Activated CD8-positive, alpha-beta memory T cell treated with anti-CD3 and anti-CD28 coated beads for 36 hours (primary cell): ENCODE data around the gene MACC1. TPM values are rescaled to one million over a fixed set of nuclear protein-coding genes. Genes with fewer than 3 reads are reported as not detected.

Experiments
- CTCF ChIA-PET: fragments of 350-600 bp; sonication (Branson Sonifier 250); formaldehyde crosslinking; loops from one replicate; lab custom pipeline; 2021; ENCODE audit warnings: antibody characterized with exemption; lab: Charles Lee
- POLR2A ChIA-PET: fragments of 350-600 bp; sonication (Branson Sonifier 250); formaldehyde crosslinking; loops from one replicate; lab custom pipeline; 2021; ENCODE audit warnings: antibody characterized with exemption; lab: Charles Lee
- total RNA-seq, 2 experiments: library from RNA; stranded (reverse); gene quantifications; one replicate each; pipeline ENCODE4 v1.2.3, GENCODE V29; 2021

The MACC1 gene
- total RNA-seq, 2 experiments from 2014 or later = 0.70 to 0.80 TPM

DNA sequence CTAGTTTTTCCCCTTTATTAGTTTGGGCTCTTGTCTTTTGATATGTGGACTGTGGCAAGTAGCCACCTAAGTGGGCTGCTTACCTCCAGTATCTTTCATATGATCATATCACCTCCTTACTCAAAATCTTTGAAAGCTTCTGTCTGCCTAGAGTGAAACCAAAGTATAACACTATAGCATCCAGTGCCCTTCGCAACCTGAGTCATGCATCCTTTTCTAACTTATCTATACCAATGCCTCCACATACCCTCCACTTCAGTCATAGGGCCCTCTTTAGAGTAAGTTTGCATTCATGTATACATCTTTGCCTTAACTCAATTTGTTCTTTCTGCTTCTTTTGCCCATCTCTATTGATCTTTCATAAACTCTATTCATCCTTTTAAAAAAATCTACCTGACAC lies 15.7 kb upstream of the MACC1 start:
- POLR2A ChIA-PET = no interaction called here
- CTCF ChIA-PET = no interaction called here

DNA sequence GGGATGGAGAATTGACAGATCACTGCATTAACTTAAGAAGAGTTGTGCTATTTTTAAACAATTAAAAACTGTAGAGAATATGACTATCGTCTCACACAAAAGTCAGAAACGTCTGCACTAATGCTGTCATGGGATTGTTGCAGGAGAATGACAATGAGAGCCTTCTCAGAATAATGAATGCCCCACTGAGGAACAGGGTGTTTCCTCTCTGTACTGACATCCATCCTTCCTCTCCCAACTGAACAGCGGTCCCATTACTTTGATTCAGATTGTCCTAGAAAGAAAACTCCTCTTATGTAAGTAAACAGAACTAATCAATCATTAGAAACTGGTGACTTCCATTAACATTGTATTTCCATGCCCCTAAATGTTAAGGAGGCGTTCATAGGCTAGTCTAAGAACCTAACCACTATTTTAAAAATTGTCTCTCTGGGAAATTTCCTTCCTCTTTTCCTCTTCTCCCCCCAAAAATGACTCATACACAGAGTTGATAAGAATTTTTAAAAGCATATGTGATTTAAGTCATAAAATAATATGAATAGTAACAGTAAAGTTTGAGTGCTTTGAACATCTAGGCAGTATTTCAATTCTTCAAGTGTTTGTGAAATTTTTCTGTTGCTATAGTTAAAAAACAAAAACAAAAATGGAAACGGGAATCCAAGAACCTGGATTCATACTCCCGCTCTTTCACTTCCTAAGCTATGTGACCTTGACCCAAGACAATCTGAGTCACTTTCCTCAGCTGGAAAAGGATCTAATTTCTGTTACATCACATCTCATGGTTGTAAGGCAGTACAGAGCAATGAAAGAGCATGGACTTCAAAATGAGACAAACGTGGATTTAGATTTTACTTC lies 12.7 kb upstream of the MACC1 start:
- CTCF ChIA-PET = no interaction called here
- POLR2A ChIA-PET = no interaction called here

GRCh38 chr7:20229081-20229480 lies 11.9 kb upstream of the MACC1 start:
- ChIA-PET CTCF (no interaction called here), POLR2A (no interaction called here)

DNA sequence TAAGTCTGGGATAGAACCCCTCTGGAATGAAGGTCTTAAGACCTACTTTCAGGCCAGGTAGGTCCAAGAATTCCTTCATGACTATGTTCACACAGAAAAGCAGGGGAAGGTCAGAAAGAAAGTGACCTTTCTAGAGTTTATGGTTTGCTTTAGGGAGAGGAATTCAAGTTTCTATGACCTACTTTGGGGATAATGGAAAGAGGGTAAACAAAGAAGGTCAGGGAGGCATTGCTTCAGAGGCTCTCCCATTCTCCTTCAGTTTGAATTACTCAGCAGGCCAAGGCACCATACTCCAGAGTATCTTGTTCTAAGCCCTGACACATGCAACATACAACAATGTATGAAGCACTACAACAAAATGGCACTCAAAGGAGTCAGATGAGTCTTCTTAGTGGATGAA lies 11.5 kb upstream of the MACC1 start:
- ChIA-PET CTCF (no interaction called here), POLR2A (no interaction called here)

DNA sequence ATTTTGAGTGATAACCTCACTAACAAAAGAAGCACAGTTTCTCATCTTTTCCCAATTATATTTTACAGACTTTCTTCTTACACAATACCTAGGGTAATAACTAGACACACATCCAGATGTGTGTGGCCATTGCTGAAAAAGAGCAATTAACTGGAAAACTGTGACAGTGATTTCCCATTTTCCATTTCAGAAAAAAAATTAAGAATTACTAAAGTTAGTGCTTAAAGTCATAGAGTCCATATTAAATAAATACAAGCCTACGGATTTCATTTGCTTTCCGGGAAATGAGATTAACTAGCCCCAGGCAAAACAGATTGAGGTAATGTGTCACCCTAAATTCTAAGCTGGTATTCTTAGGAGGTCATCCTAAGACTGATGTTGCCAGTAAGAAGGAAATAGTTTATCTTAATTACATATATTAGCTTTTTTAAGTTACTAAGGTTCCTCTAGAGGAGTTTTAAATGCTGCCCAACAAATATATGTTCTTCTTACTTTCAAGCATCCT lies 10.2 kb upstream of the MACC1 start:
- ChIA-PET POLR2A (no interaction called here), CTCF (no interaction called here)

GRCh38 chr7:20226860-20227259 lies 9.7 kb upstream of the MACC1 start:
- POLR2A ChIA-PET = no interaction called here
- CTCF ChIA-PET = no interaction called here

DNA sequence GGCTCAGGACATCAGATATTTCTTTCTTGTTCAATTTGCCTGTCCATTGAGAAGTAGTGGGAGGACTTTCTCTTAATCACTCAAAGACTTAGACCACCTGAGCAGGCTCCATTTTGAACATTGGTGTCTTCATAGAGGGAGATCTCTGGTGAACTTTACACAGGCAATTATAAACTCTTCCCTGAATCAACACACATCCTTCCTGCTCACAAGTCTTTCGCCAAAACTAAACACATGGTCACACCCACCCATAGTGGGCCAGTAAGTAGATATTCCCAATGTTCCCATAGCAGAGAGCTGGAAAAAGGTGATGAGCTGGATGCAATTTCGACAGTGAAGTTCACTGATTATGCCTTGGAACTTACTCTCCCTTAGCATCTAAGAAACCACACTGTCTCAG lies 8.2 kb upstream of the MACC1 start:
- ChIA-PET CTCF (no interaction called here), POLR2A (no interaction called here)

DNA sequence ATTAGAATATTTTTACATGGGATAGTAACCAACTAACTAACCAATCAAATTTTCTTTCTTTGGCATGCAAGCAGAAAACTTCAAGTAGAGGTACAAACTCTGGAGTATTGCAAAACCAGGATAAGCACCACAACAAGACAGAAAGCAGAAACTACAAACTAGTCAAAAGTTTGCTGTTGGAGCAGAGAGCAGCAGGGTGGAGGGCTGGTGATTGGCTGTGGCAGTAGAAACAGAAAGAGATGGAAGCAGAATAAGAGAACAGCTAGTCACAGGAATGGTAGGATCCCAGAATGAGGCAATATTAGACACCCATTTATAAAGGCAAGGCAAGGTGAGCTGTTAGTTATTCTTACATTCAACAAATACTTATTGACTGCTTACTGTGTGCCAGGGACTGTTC lies 6.8 kb upstream of the MACC1 start:
- POLR2A ChIA-PET = no interaction called here
- CTCF ChIA-PET = no interaction called here

DNA sequence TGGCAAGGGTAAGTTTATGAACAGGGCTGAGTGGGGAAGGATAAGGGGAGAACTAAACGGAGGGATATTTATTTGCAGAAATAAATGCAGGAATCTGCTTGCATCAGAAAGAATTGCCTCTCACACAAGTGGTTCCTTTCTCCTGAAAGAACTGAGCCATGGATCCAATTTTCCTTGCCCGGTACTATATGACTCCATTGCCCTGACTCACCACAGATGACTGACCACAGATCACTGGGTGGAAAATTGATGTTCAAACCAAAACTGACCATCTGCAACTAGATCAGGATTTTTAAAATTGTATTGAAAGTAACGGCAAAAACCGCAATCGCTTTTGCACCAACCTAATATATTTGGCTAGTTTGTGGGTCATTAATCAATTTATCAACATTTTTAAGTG lies 6.2 kb upstream of the MACC1 start:
- POLR2A ChIA-PET = no interaction called here
- CTCF ChIA-PET = no interaction called here

GRCh38 chr7:20222219-20222828 lies 5.1 kb upstream of the MACC1 start:
- ChIA-PET CTCF (no interaction called here), POLR2A (no interaction called here)

DNA sequence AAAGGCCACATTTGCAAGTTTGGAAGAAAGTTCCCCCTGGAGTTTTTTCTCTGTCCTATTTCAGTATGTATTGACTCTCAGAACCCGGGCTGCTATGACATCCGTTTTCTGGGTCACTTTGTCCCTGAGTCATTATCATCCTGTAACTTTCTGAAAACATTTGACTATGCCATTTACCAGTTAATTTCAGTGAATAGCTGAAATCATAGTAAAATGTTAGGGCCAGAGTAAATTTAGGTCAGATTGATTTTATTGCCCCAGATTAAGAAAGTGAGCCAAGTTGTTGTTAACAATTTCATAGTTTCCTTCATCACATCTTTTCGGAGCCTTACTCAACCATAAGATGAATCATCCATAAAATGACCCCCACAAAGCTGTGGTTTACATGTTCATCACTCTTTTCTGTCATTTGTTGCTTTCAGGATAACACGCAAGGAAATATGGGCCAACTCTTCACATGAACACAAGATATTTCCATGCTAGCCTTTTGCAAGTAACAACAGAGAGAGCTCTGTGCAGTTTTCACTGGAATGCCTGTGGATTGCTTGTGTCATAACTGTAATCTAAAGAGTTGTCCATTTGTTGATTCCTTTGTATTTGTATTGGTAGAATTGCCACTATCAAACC lies 3.9 kb upstream of the MACC1 start:
- CTCF ChIA-PET = no interaction called here
- POLR2A ChIA-PET = no interaction called here

GRCh38 chr7:20220293-20220761 lies 3.1 kb upstream of the MACC1 start:
- POLR2A ChIA-PET = no interaction called here
- CTCF ChIA-PET = interaction anchor here (0.7 kb wide), 1 partner anchor 16 kb away, joined by 3 read pairs; no protein-coding TSS in a partner anchor

DNA sequence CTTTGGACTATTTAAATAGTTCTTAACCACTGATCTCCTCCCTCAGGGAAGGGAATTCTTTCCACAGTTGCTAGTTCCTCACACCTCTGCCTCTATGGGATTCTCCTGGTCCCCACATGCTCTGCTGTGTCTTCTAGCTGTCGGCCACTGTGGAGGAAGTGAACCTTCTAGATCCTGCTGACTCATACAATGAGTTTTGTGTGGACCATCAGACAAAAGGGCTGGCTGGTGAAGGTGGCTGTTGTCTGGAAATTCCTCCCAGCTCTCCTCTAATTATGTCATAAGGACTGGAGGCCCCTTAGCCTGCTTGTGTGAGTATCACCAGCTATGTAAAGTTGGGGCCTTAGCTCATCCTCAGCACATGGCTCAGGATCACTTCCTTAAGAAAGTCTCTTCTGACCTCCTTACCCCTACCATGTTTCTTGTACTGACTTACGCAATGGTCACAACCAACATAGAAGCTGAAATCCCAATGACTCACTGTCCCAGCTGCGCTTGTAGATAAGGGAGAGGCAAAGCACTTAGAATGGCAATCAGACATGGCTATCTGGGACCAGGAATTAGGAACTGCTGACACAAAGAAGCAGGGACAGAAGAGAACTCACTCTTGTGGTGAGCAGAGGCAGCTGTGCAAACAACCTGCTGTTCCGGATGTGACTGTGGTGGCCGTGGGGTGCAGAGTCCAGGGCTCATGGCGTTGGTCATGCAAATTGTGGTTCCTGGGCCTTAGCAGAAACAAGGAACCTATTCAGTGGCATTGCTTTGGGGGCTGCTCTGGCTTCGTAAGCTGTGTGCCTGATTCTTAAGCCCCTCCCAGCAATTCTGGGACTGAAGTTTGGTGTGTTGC lies 2.5 kb upstream of the MACC1 start:
- POLR2A ChIA-PET = no interaction called here
- CTCF ChIA-PET = interaction anchor here (0.7 kb wide), 1 partner anchor 16 kb away, joined by 3 read pairs; no protein-coding TSS in a partner anchor

- CTCF ChIA-PET = no interaction called here
- POLR2A ChIA-PET = no interaction called here
Observed at GRCh38 chr7:20219062-20219445, 1.9 kb upstream of the MACC1 start.

DNA sequence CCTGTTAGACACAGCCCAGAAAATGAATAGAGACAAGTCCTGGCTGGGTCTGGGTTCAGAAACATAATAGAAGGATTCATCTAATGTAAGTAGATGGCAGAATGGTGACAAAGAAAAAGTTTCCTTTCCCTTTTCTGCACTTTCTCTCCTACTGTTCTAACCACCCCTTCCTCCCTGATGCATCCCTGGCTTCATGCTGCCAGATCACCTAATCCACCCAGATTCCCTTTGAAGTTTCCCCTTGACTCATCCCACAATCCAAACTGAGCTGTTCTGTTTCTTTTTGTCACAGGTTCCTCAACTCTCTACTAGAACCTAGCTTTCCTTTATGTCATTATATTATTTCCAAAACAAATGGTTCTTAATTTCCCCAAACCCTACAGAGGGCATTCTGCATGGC lies 1.1 kb upstream of the MACC1 start:
- ChIA-PET POLR2A (no interaction called here), CTCF (no interaction called here)

- ChIA-PET POLR2A (no interaction called here), CTCF (no interaction called here)
Observed at GRCh38 chr7:20216406-20217036, 663 bp downstream of the MACC1 start.

GRCh38 chr7:20214921-20215669 lies 2.1 kb downstream of the MACC1 start:
- ChIA-PET POLR2A (no interaction called here), CTCF (no interaction called here)

DNA sequence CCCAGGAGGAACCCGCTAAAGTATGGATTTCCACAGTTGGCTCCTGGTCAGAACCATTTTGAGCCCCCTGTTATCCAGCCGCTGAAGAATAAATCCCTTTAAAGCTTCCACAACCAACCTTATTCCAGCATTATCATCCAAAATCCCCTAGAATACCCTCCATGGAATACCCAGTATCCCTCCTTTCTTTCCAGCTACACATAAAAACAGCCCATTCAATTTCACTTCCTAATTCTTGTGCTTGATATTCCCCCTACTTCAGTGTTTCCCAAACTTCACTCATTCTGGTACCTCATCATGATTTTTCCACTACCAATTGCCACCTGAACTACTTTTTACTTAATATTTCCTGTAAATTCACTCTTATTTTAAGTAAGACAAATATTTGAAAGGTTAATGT lies 3.1 kb downstream of the MACC1 start:
- CTCF ChIA-PET = no interaction called here

More for the DNA sequence above, 3.1 kb downstream of the MACC1 start:
- POLR2A ChIA-PET = no interaction called here
